NT2/D1 (cell line): ENCODE data around the gene DDOST.

Experiments
- SUZ12 ChIP-seq: IDR thresholded peaks from 2 replicates; pipeline ENCODE4 v1.6.1; 2011; ENCODE audit not compliant: insufficient read length, insufficient read depth; ENCODE audit errors: extremely low read depth
- YY1 ChIP-seq: IDR thresholded peaks from 2 replicates; pipeline ENCODE4 v1.6.1; 2011; ENCODE audit not compliant: insufficient read length, insufficient read depth
- ZNF274 ChIP-seq: IDR thresholded peaks from 2 replicates; pipeline ENCODE4 v1.6.1; 2011; ENCODE audit warnings: mild to moderate bottlenecking, low read depth, low read length

DNA sequence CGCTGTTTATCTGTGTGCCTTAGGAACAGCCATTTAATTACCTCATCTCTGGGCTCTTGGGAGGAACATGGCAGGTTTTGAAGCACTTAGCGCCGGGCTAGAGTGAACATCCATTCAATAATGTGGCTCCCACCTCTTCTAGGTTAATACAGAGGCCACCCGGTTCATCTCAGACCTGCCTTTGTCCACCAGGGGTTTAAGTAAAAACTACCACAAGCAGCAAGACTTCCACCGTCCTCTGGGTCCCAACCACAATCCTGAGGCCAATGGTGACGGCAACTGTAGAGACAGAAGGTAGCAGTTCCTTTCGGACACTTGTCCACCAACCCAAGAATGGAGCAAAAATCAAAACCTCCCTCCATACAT is 924 bp upstream of the DDOST start:
- no peak for TF ChIP-seq YY1
- no peak for TF ChIP-seq ZNF274
- TF ChIP-seq SUZ12 = no peak
